NB4 (cell line): ENCODE results near the gene CCDC33.

Experiments
- DNase-seq: peaks from one replicate; pipeline ENCODE4 v3.0.0; 2010; ENCODE audit warnings: low read depth
- H3K4me3 ChIP-seq: one replicate; pipeline ENCODE4 v1.5.1; 2011; ENCODE audit warnings: mild to moderate bottlenecking, low read depth, low read length, moderate library complexity
- MYC ChIP-seq: IDR thresholded peaks from 2 replicates; pipeline ENCODE4 v1.6.1; 2011; ENCODE audit warnings: low read depth, low read length
- POLR2A ChIP-seq: IDR thresholded peaks from 2 replicates; pipeline ENCODE4 v1.6.1; 2011; ENCODE audit warnings: mild to moderate bottlenecking; ENCODE audit not compliant: insufficient read length; ENCODE audit errors: extremely low read depth
- TF ChIP-seq, protein P1 (sequence below): IDR thresholded peaks from 2 replicates; pipeline ENCODE4 v1.6.1; 2011; ENCODE audit warnings: low read depth, low read length
- TF ChIP-seq, protein P2 (sequence below): IDR thresholded peaks from one replicate; pipeline ENCODE4 v1.5.1; 2012; ENCODE audit warnings: low read depth, low read length

CCDC33 gene

DNA sequence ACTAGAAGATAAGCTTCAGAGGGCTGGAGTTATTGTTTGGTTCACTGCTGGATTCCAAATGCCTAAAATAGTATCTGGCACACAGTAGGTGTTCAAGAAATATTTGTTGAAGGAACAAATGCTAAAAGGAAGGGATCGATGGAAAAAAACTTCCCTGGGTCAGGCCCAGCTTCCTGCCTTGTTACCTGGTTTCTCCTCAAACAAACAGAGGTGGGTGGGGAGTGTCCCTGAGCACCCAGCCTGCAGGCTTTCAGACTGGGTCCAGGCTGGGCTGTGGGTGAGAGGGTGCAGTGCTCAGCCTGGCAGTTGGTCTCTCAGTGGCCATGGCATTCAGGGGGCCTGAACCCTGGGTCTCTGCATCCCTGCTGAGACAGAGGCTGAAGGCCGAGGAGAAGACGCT lies 19.2 kb upstream of the CCDC33 start:
- H3K4me3 ChIP-seq: no peak overlapping the region
- TF ChIP-seq, protein P1, sequence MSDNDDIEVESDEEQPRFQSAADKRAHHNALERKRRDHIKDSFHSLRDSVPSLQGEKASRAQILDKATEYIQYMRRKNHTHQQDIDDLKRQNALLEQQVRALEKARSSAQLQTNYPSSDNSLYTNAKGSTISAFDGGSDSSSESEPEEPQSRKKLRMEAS: no peak
- TF ChIP-seq MYC (no peak), POLR2A (no peak)
- TF ChIP-seq, protein P2, sequence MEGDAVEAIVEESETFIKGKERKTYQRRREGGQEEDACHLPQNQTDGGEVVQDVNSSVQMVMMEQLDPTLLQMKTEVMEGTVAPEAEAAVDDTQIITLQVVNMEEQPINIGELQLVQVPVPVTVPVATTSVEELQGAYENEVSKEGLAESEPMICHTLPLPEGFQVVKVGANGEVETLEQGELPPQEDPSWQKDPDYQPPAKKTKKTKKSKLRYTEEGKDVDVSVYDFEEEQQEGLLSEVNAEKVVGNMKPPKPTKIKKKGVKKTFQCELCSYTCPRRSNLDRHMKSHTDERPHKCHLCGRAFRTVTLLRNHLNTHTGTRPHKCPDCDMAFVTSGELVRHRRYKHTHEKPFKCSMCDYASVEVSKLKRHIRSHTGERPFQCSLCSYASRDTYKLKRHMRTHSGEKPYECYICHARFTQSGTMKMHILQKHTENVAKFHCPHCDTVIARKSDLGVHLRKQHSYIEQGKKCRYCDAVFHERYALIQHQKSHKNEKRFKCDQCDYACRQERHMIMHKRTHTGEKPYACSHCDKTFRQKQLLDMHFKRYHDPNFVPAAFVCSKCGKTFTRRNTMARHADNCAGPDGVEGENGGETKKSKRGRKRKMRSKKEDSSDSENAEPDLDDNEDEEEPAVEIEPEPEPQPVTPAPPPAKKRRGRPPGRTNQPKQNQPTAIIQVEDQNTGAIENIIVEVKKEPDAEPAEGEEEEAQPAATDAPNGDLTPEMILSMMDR: no peak
- no peak for DNase-seq

DNA sequence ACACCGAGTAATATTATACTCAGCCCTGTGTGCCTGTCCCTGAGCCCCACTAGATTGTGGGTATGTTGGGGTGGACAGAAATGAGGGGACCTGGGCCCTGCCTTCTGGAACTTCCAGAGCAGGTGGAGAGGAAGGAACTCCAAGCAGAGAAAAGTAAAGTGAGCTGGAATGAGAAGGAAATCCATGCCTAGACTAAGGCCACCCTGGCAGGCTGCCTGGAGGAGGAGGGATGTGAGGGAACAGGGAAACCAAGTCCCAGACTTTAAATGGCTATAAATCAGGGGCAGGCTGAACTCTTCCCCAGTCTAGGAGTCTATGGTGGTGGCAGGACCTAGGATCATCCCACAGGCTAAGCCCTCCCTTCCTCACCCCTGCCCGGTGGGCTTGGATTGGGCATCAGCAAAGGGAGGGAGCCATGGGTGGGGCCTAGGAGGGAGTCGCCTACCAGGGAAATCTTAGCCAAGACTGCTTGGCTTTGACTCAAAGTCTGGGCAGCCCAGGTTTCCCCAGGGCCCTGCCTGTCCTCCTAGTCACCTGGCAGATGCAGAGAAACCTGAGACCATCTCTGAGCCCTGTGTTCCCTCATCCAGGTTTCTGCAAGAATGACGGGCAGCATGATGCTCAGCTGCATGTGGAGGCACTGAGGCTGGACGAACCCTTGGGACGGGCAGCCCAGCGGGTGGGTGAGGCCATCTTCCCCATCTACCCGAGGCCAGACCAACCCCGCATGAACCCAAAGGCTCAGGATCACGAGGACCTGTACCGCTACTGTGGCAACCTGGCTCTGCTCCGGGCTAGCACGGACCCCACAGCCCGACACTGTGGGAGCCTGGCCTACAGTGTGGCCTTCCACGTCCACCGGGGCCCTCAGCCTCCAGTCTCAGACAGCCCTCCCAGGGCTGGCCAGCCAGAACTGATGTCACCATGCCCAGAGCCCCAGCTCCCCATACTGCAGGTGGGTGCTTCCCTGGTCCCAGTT lies 17.9 kb upstream of the CCDC33 start:
- no peak overlapping the region for H3K4me3 ChIP-seq
- TF ChIP-seq, protein P1: no peak
- TF ChIP-seq, protein P2: no peak
- TF ChIP-seq POLR2A: no peak
- no peak for TF ChIP-seq MYC
- DNase-seq: no peak

DNA sequence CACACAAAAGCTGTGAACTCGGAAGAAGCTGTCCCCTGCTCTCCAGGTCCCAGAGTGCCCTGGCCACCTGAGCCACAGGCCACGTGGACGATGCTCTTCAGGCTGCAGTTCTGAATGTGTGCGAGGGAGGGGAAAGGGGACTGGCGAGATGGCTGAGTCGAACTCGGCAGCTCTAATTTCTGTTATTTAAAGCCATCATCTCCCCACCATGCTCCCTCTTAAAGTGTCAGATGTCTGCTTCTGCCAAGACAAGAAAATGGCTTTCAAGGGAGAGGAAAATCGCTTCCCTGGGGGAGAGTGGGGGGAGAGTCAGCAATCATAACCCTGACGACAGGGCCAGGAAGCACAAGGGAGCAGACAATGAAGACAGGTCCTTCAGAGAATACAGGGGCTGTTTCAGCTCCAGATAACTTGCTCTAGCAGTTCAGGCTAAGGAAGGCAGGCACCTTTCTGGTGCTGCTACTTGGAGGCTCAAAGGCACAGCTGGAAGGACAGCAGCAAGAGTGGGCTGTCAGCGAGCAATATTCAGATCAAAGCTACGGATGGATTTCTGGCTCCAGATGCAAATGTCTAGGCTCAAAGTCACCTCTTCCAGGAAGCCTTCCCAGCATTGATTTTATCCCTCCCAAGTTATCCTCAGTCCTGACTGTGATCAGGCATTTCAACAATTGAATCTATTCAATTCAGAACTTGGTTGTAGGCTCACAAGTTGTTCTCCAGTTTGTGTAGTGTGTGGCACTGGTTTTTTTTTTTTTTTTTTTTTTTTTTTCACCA lies 15.5 kb upstream of the CCDC33 start:
- DNase-seq: no peak
- H3K4me3 ChIP-seq: no peak overlapping the region
- TF ChIP-seq MYC: no peak
- TF ChIP-seq POLR2A: no peak
- TF ChIP-seq, protein P1: no peak
- TF ChIP-seq, protein P2: no peak

DNA sequence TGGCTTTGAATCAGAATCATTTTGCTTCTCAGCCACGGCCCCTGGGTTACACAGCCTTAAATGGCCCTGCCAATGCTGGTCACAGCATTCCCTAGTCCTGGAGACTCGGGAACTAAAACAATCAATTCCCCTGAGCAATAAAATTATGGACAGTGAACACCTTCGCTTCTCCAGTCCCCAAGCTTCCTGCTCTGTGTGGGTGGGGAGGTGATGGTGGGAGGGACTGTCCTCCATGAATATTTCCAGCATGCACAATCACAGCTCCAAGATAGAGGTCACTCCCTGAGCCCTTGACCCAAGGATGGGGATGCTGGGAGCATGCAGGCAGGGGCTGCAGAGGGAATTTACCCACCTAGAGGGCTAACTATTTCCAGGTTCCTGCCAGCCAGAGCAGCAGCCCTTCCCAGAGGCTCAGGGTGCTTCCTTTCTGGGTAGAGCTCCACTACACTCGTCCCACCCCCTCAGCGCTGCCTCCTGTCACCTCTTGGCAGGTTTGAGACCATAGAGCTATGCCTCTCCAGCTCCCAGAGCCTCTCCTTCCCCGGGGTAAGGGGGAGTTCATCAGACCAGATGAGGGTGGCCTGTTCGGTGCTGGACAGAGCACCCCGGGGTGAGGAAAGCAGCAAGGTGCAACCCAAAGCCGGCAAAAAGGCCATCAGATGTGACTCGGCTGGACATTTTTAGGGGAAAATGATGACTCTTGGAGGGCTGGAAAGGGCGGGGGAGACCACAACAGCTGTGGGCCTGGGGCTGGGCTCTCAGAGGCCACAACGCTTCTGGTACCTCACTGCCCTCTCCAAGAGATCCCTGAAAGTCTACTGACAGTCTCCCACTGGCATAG lies 14.5 kb upstream of the CCDC33 start:
- no peak for DNase-seq
- H3K4me3 ChIP-seq: no peak overlapping the region
- no peak for TF ChIP-seq MYC
- TF ChIP-seq, protein P2: no peak
- no peak for TF ChIP-seq POLR2A
- TF ChIP-seq, protein P1: no peak

DNA sequence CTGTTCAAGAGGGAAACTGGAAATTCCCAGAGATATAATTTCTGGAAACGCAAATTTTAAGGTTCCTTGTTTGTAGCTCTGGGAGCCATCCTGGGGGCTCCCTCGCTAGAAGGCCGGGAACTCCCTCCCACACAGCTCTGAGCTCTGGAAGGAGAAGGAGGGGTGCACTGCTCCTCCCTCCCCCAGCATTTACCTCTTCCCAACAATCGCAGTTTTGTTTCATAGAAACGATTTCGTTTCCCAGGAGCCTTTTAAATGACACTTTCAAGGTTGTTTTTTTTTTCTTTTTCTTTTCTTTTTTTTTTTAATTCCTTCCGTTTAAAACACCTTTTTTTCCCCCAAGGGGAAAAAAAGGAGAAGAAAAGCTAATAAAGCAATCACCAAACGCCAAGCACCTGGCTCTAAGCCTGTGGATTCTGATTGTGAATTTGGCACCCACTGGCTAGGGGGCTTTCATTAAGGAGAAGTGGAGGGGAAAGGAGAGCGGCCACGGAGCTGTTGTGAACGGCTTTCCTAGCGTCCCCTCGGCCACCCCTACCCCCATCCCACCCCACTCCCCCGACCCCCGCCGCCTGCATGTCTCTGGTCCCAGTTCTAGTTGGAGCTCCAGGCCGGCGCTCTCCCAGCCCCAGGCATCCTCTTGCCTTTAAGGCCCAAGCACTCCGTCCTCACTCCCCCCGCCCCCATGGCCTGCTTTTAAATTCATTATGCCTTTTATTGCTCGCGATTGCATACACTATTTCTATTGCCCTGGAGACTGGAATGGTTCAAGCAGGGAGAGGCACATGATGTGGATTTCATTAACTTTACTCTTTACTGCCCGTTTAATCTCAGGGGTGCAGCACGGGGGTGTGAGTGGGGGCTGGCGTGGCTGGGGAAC lies 13.6 kb upstream of the CCDC33 start:
- no peak for DNase-seq

More for the DNA sequence above, 13.6 kb upstream of the CCDC33 start:
- TF ChIP-seq POLR2A (no peak), MYC (no peak)
- TF ChIP-seq, protein P1: no peak
- TF ChIP-seq, protein P2: no peak
- no peak overlapping the region for H3K4me3 ChIP-seq
